GM12801 (cell line): ENCODE data around the gene WDR31.

ENCODE experiments used
- TF ChIP-seq, protein P1 (sequence below): IDR thresholded peaks from one replicate; pipeline ENCODE4 v1.5.1; 2011; ENCODE audit warnings: control low read depth; ENCODE audit not compliant: insufficient read length; ENCODE audit errors: extremely low read depth

The WDR31 gene

GRCh38 chr9:113290052-113290607, 49.9 kb downstream of the WDR31 start:
- TF ChIP-seq, protein P1, sequence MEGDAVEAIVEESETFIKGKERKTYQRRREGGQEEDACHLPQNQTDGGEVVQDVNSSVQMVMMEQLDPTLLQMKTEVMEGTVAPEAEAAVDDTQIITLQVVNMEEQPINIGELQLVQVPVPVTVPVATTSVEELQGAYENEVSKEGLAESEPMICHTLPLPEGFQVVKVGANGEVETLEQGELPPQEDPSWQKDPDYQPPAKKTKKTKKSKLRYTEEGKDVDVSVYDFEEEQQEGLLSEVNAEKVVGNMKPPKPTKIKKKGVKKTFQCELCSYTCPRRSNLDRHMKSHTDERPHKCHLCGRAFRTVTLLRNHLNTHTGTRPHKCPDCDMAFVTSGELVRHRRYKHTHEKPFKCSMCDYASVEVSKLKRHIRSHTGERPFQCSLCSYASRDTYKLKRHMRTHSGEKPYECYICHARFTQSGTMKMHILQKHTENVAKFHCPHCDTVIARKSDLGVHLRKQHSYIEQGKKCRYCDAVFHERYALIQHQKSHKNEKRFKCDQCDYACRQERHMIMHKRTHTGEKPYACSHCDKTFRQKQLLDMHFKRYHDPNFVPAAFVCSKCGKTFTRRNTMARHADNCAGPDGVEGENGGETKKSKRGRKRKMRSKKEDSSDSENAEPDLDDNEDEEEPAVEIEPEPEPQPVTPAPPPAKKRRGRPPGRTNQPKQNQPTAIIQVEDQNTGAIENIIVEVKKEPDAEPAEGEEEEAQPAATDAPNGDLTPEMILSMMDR: no peak

GRCh38 chr9:113289091-113289490, 51.0 kb downstream of the WDR31 start:
- TF ChIP-seq, protein P1: no peak

GRCh38 chr9:113281356-113281755, 58.7 kb downstream of the WDR31 start:
- TF ChIP-seq, protein P1: no peak

DNA sequence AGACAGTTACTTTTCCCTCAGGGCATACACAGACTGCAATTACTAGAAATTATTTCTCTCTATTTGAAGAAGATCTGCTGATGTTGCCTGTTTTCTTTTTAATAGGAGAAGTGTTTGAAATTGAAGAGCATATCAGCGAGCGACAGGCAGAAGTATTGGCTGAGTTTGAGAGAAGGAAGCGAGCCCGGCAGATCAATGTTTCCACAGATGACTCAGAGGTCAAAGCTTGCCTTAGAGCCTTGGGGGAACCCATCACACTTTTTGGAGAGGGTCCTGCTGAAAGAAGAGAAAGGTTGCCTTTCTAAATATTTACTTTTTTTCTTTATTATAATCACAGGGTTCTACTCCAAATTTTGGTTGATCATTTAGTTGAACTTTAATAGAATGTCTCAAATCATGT, 61.2 kb downstream of the WDR31 start:
- TF ChIP-seq, protein P1: no peak

DNA sequence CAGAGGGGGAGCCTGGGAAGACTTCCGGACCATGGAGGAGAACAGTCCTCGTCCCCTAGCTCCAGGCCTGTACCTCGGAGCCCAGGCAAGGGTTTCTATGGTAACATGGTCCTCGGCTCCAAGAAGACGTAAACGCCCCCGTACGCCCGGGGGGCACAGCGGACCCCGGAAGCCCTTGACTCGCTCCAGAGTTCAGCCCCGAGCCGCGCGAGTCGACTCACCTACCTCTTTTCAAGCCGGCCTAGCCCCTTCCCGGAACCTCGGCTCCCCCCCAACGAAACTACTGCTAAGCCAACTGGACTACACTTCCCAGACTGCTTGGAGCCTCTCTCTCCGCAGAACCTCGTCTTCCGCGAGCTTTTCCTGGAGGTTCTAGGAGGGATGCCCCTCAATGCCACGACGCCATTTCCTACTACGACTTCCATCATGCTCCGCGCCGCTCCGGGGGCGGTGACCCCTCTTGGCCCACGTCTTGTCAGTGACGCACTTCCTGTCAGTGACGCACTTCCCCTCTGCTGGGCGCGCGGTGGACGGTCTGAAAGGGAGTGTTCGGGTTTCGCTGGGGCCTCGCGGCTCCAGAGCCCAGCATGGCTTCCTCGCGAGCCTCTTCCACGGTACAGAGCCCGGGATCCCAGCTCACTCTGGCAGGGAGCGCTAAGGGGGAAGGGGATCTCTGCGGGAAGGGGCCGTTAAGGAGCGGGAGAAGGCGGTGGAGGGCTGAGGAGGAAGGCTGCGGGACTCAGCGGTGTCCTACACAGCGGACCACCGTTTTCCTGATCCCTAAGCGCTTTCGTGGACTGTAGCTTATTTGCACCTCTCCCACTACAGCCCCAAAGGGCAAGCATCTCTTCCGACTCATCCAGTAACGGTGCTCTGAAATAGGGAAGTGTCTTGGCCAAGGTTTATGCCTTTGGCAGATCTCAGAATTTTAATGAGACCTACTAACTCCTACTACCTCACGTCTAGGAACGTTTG, 64.6 kb downstream of the WDR31 start, which contains the start of the genes CDC26 and PRPF4:
CDC26 (minus strand) TSS at position 416 of the 975 bp plus-strand sequence. CDS start 3,065 bp downstream, outside the sequence.
PRPF4 (plus strand) TSS at position 502 of the 975 bp plus-strand sequence; CDS start at position 588, 86 bp downstream.
- TF ChIP-seq, protein P1: no peak

- TF ChIP-seq, protein P1: no peak
These were observed 65.5 kb downstream of the WDR31 start for GRCh38 chr9:113274474-113275156.

GRCh38 chr9:113269871-113270270, 70.2 kb downstream of the WDR31 start:
- TF ChIP-seq, protein P1: no peak
